ENCODE measurements around the gene P2RX6.

Gene P2RX6

DNA sequence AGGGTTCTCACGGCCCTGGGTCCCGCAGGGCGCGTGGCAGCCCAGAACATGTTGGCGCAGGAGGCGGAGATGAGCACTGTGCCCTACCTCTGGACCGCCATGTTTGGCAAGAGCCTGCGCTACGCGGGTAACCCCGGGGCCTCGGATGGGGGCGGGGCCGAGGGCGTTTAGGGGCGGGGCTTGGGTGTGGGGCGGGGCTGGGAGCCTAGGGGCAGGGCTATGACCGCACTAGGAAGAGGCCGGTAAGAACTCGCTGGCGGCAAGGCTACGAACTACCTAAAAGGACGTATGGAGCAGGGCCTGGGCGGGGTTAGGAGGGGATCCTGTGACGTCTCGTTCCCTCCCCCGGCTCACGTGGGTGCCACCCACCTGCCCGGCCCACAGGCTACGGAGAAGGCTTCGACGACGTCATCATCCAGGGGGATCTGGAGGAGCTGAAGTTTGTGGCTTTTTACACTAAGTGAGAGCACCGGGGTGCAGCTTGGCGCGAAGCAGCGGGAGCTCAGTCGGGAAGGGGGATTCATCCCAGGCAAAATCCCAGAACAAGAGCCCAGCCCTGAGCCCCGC is 35.6 kb upstream of the P2RX6 start:
- peak; percentile 69 for DNase-seq
- H3K36me3 Mint-ChIP-seq (ENCODE audit: low read depth) = peaks cover 7% of the 10 kb centered on the region
- H3K27ac Mint-ChIP-seq = no peak overlapping the region
- H3K9me3 Mint-ChIP-seq = peaks cover 9% of the 10 kb centered on the region
- peaks cover 41% of the 10 kb centered on the region for H3K27me3 Mint-ChIP-seq (ENCODE audit: low read depth, poor library complexity)
- peaks cover 47% of the 10 kb centered on the region for H3K4me1 Mint-ChIP-seq
- peak overlapping the region; percentile 74 for H3K4me3 Mint-ChIP-seq
- TF ChIP-seq, protein P1, sequence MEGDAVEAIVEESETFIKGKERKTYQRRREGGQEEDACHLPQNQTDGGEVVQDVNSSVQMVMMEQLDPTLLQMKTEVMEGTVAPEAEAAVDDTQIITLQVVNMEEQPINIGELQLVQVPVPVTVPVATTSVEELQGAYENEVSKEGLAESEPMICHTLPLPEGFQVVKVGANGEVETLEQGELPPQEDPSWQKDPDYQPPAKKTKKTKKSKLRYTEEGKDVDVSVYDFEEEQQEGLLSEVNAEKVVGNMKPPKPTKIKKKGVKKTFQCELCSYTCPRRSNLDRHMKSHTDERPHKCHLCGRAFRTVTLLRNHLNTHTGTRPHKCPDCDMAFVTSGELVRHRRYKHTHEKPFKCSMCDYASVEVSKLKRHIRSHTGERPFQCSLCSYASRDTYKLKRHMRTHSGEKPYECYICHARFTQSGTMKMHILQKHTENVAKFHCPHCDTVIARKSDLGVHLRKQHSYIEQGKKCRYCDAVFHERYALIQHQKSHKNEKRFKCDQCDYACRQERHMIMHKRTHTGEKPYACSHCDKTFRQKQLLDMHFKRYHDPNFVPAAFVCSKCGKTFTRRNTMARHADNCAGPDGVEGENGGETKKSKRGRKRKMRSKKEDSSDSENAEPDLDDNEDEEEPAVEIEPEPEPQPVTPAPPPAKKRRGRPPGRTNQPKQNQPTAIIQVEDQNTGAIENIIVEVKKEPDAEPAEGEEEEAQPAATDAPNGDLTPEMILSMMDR (IDR thresholded peaks at IDR 0.05) = no peak

DNA sequence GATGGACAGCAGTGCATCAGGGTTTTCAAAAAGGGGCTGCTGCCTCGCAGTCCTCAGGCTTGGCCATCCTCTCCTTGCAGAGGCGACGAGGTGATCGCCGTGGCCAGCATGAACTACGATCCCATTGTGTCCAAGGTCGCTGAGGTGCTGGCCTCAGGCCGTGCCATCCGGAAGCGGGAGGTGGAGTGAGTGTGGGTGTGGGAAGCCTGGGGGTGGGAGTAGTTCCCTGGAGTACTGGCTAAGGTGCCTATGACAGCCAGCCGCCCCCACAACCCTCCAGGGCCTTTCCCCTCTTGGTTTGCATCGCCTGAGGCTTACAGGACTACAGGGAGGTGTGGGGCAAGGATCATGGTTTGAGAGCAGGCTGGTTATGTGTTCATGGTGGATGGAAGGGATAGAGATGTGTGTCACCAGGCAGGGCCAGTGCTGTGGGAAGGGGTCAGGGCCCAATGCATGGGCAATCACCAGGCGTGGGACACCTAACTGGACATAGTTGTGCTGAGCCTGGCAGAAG is 35.0 kb upstream of the P2RX6 start:
- Mint-ChIP-seq H3K4me1 (peaks cover 47% of the 10 kb centered on the region), H3K36me3 (ENCODE audit: low read depth) (peaks cover 8% of the 10 kb centered on the region), H3K4me3 (peak overlapping the region; percentile 74), H3K9me3 (peaks cover 9% of the 10 kb centered on the region), H3K27ac (no peak overlapping the region), H3K27me3 (ENCODE audit: low read depth, poor library complexity) (peaks cover 38% of the 10 kb centered on the region)
- no peak for DNase-seq
- TF ChIP-seq, protein P1 (IDR thresholded peaks at IDR 0.05) = no peak

DNA sequence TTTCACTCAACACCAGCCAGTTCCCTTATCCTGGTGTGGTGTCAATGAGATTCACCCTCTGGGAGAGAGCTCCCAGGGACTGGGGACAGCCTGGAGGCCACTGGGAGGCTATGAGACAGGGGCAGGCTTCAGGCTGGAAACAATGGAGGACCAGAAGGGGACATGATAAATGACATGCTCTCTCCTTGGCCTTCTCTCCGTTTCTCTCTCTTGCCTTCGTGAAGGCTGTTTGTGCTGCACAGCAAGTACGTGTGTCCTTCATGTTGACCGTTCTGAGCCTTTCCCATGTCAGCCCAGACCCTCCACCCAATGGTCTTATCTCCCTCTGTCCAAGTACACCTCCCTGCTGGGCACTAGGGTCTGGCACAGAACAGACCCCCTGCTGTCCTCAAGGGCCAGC is 34.4 kb upstream of the P2RX6 start:
- TF ChIP-seq, protein P1 (IDR thresholded peaks at IDR 0.05) = no peak
- Mint-ChIP-seq H3K36me3 (ENCODE audit: low read depth) (peaks cover 8% of the 10 kb centered on the region), H3K4me3 (peak overlapping the region; percentile 99), H3K4me1 (peaks cover 47% of the 10 kb centered on the region), H3K27ac (no peak overlapping the region), H3K27me3 (ENCODE audit: low read depth, poor library complexity) (peaks cover 33% of the 10 kb centered on the region), H3K9me3 (peaks cover 9% of the 10 kb centered on the region)
- DNase-seq = no peak

DNA sequence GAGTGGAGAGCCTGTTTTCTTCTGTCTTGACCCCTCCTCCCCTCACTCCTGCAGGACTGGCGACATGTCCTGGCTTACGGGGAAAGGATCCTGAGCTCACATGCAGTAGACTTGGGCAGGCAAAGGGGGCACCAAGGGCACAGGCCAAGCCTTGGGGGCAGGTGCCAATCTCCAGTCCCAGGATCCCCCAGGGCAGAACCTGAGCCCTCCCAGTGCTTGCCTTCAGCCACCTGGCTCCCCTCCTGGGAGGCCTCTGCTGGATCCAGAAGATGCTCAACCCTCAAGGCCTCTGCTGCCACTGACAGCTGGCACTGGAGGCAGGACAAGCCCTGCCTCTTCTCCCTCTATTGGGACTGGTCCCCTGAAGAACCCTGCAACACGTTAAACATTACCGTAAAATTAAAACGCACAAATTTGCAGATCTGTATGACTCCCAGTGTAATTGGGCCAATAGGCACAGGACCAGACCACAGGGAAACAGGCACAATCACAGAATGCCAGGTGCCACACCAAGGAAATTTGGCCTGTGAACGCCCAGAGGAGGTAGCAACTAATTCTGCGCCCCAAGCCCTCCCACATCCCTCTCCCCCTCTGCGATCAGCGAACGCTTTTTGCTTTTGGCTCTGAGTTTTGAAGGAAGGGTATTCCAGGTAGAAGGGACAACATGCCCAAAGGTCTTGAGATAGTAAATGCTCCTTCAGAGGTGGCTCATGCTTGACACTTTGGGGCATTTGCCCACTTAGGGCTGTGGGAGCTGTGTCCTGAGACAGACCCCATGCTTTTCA is 33.8 kb upstream of the P2RX6 start:
- TF ChIP-seq, protein P1 (IDR thresholded peaks at IDR 0.05) = no peak
- H3K4me3 Mint-ChIP-seq = peak overlapping the region; percentile 99
- H3K9me3 Mint-ChIP-seq = peaks cover 9% of the 10 kb centered on the region
- peaks cover 47% of the 10 kb centered on the region for H3K4me1 Mint-ChIP-seq
- no peak for DNase-seq
- H3K27me3 Mint-ChIP-seq (ENCODE audit: low read depth, poor library complexity) = peaks cover 30% of the 10 kb centered on the region
- peaks cover 9% of the 10 kb centered on the region for H3K36me3 Mint-ChIP-seq (ENCODE audit: low read depth)
- peak overlapping the region; percentile 74 for H3K27ac Mint-ChIP-seq

DNA sequence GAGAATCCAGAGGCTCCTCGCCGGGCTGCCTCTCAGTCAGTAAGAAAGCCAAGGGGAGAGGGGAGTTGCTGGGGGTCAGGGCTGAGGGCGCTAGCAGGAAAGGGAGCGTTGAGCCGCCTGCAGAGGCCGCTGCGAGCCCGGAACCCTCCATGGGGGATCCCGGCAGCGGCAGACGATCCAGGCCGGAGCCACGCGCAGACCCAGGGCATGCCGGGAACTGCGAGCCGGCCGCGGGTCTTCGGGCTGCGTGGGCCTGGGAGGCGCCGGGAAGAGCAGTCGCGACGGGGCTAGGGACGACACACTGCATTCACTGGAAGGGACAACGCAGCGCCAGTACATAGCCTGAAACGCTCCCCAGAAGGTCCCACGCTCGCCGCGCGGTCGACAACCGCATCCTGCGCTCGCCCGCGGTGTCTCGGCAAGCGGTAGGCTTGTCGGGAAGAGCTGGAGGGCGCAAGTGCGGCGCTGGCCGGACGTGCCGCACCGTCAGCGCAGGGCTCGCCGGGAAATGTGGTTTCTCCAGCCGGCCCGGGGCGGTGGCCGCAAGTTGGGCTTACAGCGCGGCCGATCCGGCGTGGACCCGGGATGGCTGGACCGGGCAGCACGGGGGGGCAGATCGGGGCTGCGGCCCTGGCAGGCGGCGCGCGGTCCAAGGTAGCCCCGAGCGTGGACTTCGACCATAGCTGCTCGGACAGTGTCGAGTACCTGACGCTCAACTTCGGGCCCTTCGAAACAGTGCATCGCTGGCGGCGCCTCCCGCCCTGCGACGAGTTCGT is 33.0 kb upstream of the P2RX6 start, which contains the start of gene LZTR1:
Gene LZTR1 (plus strand): TSS at position 511 of the 776 bp plus-strand sequence. CDS start 75 bp downstream, at position 586.
- DNase-seq = peak; percentile 81
- TF ChIP-seq, protein P1 (IDR thresholded peaks at IDR 0.05) = no peak
- Mint-ChIP-seq H3K4me3 (peak within 1 kb of the TSS; percentile 99), H3K9me3 (peaks cover 9% of the 10 kb centered on the region), H3K4me1 (peaks cover 47% of the 10 kb centered on the region), H3K36me3 (ENCODE audit: low read depth) (peaks cover 14% of the 10 kb centered on the region), H3K27ac (peak within 1 kb of the TSS; percentile 74), H3K27me3 (ENCODE audit: low read depth, poor library complexity) (peaks cover 23% of the 10 kb centered on the region)

Measured in nephron progenitor cell (in vitro differentiated cells).